Measurements from ENCODE around the gene ST6GAL1. TPM values are rescaled to one million over a fixed set of nuclear protein-coding genes. Genes with fewer than 3 reads are reported as not detected.
"Not testable (repeated sequence)": the region's sequence is repeated elsewhere in the genome, so short reads cannot be mapped to it uniquely, and the experiment has no call there.

The ST6GAL1 gene
- total RNA-seq, 1 donor from 2014 or later: 156 TPM

GRCh38 chr3:186902713-186903112 is 27.6 kb upstream of the ST6GAL1 start:
- no peaks in the 10 kb centered on the region for H3K4me1 Mint-ChIP-seq (ENCODE audit: low read depth, unreplicated experiment)
- DNase-seq: no peak
- H3K27ac Mint-ChIP-seq (ENCODE audit: unreplicated experiment): no peak overlapping the region
- H3K27me3 Mint-ChIP-seq (ENCODE audit: unreplicated experiment): peaks cover 4% of the 10 kb centered on the region
- peaks cover 9% of the 10 kb centered on the region for H3K36me3 Mint-ChIP-seq (ENCODE audit: unreplicated experiment)
- H3K4me3 Mint-ChIP-seq (ENCODE audit: unreplicated experiment): no peak overlapping the region
- peaks cover 10% of the 10 kb centered on the region for H3K9me3 Mint-ChIP-seq (ENCODE audit: unreplicated experiment)
- TF ChIP-seq CTCF (IDR thresholded peaks at IDR 0.05; ENCODE audit: partially characterized antibody, unreplicated experiment): no peak

GRCh38 chr3:186903676-186904075 is 26.6 kb upstream of the ST6GAL1 start:
- H3K4me1 Mint-ChIP-seq (ENCODE audit: low read depth, unreplicated experiment); H3K27me3 Mint-ChIP-seq (ENCODE audit: unreplicated experiment); H3K4me3 Mint-ChIP-seq (ENCODE audit: unreplicated experiment); H3K27ac Mint-ChIP-seq (ENCODE audit: unreplicated experiment); DNase-seq; H3K9me3 Mint-ChIP-seq (ENCODE audit: unreplicated experiment): not testable (repeated sequence)
- H3K36me3 Mint-ChIP-seq (ENCODE audit: unreplicated experiment): peaks cover 12% of the 10 kb centered on the region

GRCh38 chr3:186907075-186907474 is 23.3 kb upstream of the ST6GAL1 start:
- H3K36me3 Mint-ChIP-seq (ENCODE audit: unreplicated experiment): peaks cover 12% of the 10 kb centered on the region
- not testable (repeated sequence) for H3K4me3 Mint-ChIP-seq (ENCODE audit: unreplicated experiment); H3K9me3 Mint-ChIP-seq (ENCODE audit: unreplicated experiment); H3K4me1 Mint-ChIP-seq (ENCODE audit: low read depth, unreplicated experiment); H3K27ac Mint-ChIP-seq (ENCODE audit: unreplicated experiment); DNase-seq; H3K27me3 Mint-ChIP-seq (ENCODE audit: unreplicated experiment)

GRCh38 chr3:186909078-186909853 is 21.1 kb upstream of the ST6GAL1 start:
- no peak for DNase-seq
- Mint-ChIP-seq H3K36me3 (ENCODE audit: unreplicated experiment) (peaks cover 12% of the 10 kb centered on the region), H3K4me1 (ENCODE audit: low read depth, unreplicated experiment) (peaks cover 5% of the 10 kb centered on the region), H3K4me3 (ENCODE audit: unreplicated experiment) (no peak overlapping the region), H3K27ac (ENCODE audit: unreplicated experiment) (no peak overlapping the region), H3K27me3 (ENCODE audit: unreplicated experiment) (peaks cover 8% of the 10 kb centered on the region), H3K9me3 (ENCODE audit: unreplicated experiment) (peaks cover 10% of the 10 kb centered on the region)
- no peak for TF ChIP-seq CTCF (IDR thresholded peaks at IDR 0.05; ENCODE audit: partially characterized antibody, unreplicated experiment)

- TF ChIP-seq CTCF (IDR thresholded peaks at IDR 0.05; ENCODE audit: partially characterized antibody, unreplicated experiment): no peak
- Mint-ChIP-seq H3K27ac (ENCODE audit: unreplicated experiment) (no peak overlapping the region), H3K4me1 (ENCODE audit: low read depth, unreplicated experiment) (peaks cover 4% of the 10 kb centered on the region), H3K27me3 (ENCODE audit: unreplicated experiment) (peaks cover 2% of the 10 kb centered on the region), H3K4me3 (ENCODE audit: unreplicated experiment) (no peak overlapping the region), H3K9me3 (ENCODE audit: unreplicated experiment) (peaks cover 1% of the 10 kb centered on the region), H3K36me3 (ENCODE audit: unreplicated experiment) (no peaks in the 10 kb centered on the region)
- DNase-seq: no peak
These were observed 14.2 kb upstream of the ST6GAL1 start for GRCh38 chr3:186915806-186916796.
